ENCODE results near the gene AMER3.

GRCh38 chr2:130754811-130755210 is 529 bp upstream of the AMER3 start:
- TF ChIP-seq CTCF (conservative IDR thresholded peaks at IDR 0.05 in 1 of 2, IDR thresholded peaks at IDR 0.05 in 1 of 2; ENCODE audit: low read depth in 1 of 2, low read length in 2 of 2) (no peak), EZH2 (IDR thresholded peaks at IDR 0.05; ENCODE audit: low read length, missing control alignments) (no peak)

Measured in fibroblast of lung (primary cell).